T47D (cell line): ENCODE results near the gene SLC38A7.

Experiments
- DNase-seq, 2 experiments: peaks; one replicate each; pipeline versions ENCODE4 v3.0.0 to v3.0.0-alpha.2; 2011 to 2012; ENCODE audit warnings: low read depth in 1 of 2, low spot score in 1 of 2
- JUND ChIP-seq: IDR thresholded peaks from 2 replicates; pipeline ENCODE4 v1.6.1; 2012; ENCODE audit warnings: low read depth
- in situ Hi-C: cut with HindIII; loops from 2 replicates; pipeline ENCODE4 v1.10.0; 2016; ENCODE audit warnings: low sequenced_read_pairs, low pct_unique_long_range_greater_than_20kb

SLC38A7 gene

DNA sequence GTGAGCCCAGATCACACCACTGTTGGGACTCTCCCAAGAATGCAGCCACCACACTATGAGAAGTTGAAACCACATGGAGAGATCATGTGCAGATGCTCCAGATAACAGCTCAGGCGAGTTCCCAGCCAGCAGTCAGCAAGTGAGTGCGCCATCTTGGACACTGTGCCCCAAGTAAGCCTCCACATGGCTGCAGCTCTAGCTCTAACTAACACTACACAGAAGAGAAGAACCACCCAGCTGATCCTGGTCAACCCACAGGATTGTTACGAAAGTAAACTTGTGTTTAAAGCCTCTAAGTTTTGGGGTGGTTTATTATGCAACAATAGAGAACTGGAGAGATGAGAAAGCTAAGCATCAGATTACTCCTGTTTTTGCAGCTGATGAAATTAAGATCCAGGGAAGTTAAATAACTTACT is 25.8 kb downstream of the SLC38A7 start:
- in situ Hi-C loops: no loop called here

GRCh38 chr16:58656899-58657298 is 27.7 kb downstream of the SLC38A7 start:
- DNase-seq: no peak
- no peak for TF ChIP-seq JUND
- in situ Hi-C loops: no loop called here

More for the DNA sequence above, 25.8 kb downstream of the SLC38A7 start:
- TF ChIP-seq JUND: no peak
- DNase-seq: no peak

DNA sequence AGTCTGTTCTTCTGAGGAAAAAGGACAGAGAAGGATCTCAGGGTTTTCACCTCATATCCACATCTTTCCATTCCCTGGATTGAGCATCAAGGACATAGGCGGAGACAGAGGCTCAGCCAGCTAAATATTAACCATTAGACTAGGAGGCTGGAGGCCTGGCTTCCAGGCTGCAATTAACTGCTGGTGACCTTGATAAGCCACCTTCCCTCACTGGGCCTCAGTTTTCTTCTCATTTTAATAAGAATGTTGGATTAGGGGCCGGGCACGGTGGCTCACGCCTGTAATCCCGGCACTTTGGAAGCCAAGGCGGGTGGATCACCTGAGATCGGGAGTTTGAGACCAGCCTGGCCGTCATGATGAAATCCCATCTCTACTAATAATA is 29.4 kb downstream of the SLC38A7 start:
- in situ Hi-C loops: no loop called here
- TF ChIP-seq JUND: no peak
- no peak for DNase-seq

DNA sequence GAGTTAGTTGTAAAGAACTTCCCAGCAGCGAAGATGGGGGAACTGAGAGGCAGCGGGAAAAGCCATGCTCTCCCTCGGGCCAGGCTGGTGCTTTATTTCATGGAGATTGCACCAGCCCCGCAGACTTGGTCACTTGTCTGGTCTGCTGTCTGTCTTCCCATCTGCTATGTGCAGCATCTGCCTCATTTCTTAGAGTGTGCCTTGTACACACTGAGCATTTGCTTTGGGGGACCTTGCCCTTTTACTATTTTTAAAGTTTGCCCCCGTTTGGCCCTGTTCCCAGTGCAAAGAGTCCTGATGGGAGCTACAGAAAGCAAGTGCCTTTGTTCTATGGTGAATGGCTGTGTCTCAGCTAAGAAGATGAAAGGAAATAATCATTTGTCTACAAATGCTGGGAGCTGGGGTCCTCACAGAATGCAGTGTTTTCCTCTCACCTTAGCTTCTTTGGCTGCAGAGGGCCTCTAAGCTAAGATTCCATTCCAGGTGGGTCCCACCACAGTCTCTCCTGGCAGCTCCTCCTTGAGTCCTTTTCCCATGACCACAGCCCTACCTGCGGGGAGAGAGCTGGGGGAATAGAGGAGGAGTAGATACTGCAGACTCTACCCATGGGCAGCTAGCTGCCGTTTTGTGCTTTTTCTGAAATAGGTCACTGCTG is 29.9 kb downstream of the SLC38A7 start:
- no peak for DNase-seq
- no peak for TF ChIP-seq JUND
- in situ Hi-C loops: no loop called here

- TF ChIP-seq JUND: no peak
- DNase-seq: peak; percentile 16 to 43
- in situ Hi-C loops: no loop called here
Measured at GRCh38 chr16:58652741-58653140, 31.8 kb downstream of the SLC38A7 start.

- in situ Hi-C loops: no loop called here
- no peak for DNase-seq
- no peak for TF ChIP-seq JUND
Measured at GRCh38 chr16:58651965-58652348, 32.6 kb downstream of the SLC38A7 start.

DNA sequence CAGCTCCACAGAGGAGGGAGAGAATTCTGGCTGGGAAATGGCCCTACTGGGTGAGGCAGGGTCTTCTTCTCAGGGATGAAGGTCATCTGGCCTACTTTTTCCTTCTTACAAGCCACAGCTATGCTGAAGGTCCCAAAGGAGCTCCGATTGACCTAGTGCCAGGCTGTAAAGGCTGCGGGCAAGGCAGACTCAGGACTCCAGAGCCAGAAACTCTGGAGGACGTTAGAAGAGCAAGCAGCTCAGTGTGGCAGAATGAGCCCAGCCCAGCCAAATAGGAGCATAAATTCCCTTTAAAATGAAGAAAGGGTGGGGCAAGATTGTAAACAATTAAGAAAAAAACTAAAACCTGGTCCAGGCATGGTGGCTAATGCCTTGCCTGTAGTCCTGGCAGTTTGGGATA is 34.9 kb downstream of the SLC38A7 start:
- DNase-seq: no peak
- no peak for TF ChIP-seq JUND
- in situ Hi-C loops: no loop called here

- in situ Hi-C loops: no loop called here
- no peak for TF ChIP-seq JUND
- DNase-seq: no peak
Measured at GRCh38 chr16:58647107-58647506, 37.5 kb downstream of the SLC38A7 start.

- no peak for TF ChIP-seq JUND
- in situ Hi-C loops: no loop called here
- peak in 1 of 2 experiments; percentile 39 for DNase-seq
Measured at GRCh38 chr16:58644765-58645487, 39.6 kb downstream of the SLC38A7 start.

- in situ Hi-C loops: no loop called here
- DNase-seq: no peak
Measured at GRCh38 chr16:58644108-58644507, 40.5 kb downstream of the SLC38A7 start.

GRCh38 chr16:58640949-58641348 is 43.6 kb downstream of the SLC38A7 start:
- in situ Hi-C loops: no loop called here
- TF ChIP-seq JUND: no peak
- DNase-seq: no peak

More at GRCh38 chr16:58644108-58644507, 40.5 kb downstream of the SLC38A7 start:
- TF ChIP-seq JUND: no peak

DNA sequence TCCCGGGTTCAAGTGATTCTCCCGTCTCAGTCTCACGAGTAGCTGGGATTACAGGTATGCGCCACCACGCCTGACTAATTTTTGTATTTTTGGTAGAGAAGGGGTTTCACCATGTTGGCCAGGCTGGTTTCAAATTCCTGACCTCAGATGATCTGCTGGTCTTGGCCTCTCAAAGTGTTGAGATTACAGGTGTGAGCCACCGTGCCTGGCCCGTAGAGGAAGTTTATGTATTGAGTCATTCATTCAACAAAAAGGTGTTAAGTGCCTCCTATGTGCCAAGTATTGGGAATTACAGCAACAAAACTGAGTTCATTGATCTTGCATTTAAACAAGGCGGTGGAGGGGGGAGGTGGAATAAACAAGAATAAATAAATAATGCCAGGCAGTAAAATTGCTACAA is 44.7 kb downstream of the SLC38A7 start:
- in situ Hi-C loops: no loop called here
- no peak for TF ChIP-seq JUND
- DNase-seq: no peak

GRCh38 chr16:58639230-58639629 is 45.3 kb downstream of the SLC38A7 start:
- DNase-seq: no peak
- in situ Hi-C loops: no loop called here
- TF ChIP-seq JUND: no peak
